Measurements from ENCODE around the gene EPB41L2. TPM values are rescaled to one million over a fixed set of nuclear protein-coding genes. Genes with fewer than 3 reads are reported as not detected.
"Not testable (repeated sequence)": the region's sequence is repeated elsewhere in the genome, so short reads cannot be mapped to it uniquely, and the experiment has no call there.

The EPB41L2 gene
- total RNA-seq, 2 donors from 2014 or later, result 77.7 to 104 TPM

DNA sequence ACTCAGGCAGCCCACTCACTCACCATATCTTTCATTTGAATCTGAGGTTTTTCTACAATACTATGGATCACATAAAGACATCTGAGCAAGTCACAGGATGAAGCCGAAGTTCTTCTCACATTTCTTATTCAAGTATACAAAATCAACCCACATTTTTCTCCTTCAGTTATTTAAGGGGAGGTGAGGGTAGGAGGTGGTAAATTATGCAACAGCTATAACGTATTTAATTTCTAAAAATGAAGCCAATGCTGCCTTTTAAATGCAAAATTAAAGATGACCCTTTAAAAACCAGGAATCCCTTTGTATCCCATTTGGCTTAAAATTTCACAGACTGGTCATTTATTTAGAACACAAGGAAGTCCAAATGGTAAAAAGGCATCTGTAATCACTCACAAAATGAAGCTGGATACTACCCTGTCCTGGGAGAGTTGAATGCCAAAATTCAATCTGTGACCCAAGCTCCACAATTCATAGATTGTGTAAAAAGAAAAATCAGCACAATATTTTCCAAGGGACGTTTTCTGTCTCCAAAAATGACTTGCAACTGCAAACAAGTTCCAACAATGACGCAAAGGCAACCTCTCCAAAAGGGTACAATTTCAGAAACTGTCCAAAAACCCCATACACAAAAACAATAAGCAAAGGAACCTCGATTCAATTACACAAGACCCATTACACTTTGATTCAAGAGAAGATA lies 48.8 kb downstream of the EPB41L2 start:
- DNase-seq (no peak), ATAC-seq (no peak)
- intact Hi-C loops (cut with DNase I, micrococcal nuclease), result no loop called here

DNA sequence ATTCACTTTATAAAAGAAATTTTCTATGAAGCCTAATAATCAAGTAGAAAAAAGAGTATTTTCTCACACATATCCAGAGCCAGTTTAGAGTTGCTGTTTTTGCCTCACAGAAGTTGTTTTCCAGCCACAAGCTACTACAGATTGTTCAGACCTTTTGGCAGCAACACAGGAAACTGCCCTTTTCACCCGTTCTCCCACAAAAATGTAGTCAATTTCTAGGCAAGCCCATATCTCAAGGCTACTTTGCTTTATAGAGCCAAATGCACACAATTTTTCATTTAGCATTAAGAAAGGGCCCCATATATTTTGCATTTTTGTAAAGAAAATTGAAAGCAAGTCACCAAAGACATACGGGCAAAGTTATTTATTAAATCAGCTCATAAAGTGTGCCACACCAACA lies 49.5 kb downstream of the EPB41L2 start:
- ATAC-seq (no peak), DNase-seq (no peak)
- intact Hi-C loops (cut with DNase I, micrococcal nuclease), result no loop called here

DNA sequence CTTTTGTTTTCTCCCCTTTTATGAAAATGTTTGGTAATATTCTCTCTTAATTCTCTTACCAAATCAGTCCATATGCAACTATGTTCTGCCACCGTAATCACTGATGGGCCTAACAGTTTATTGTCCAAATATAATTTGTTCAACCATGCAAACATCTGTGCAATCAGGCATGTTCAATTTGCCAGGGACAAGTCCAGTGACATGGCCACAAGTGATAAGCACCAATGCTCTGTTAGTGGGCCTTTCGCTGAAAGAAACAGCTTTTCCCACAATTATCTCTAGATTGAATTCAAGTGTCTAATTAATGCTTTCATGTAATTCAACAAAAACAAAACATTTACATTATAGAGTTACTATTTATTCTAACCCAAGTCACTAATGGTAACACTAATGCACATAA lies 53.3 kb downstream of the EPB41L2 start:
- intact Hi-C loops (cut with DNase I, micrococcal nuclease), result no loop called here
- ATAC-seq (no peak), DNase-seq (no peak)

DNA sequence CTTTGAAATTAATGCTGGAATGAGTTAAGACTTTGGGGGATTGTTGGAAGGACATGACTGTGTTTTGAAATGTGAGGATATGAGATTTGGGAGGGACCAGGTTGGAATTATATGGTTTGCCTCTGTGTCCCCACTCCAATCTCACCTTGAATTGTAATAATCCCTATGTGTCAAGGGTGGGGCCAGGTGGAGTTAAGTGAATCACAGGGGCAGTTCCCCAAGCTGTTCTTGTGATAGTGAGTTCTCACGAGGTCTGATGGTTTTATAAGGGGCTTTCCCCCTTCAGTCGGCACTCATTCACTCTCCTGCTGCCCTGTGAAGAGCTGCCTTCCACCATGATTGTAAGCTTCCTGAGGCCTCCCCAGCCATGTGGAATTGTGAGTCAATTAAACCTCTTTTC lies 54.1 kb downstream of the EPB41L2 start:
- intact Hi-C loops (cut with DNase I, micrococcal nuclease); DNase-seq: not testable (repeated sequence)
- peak; percentile 70 for ATAC-seq

DNA sequence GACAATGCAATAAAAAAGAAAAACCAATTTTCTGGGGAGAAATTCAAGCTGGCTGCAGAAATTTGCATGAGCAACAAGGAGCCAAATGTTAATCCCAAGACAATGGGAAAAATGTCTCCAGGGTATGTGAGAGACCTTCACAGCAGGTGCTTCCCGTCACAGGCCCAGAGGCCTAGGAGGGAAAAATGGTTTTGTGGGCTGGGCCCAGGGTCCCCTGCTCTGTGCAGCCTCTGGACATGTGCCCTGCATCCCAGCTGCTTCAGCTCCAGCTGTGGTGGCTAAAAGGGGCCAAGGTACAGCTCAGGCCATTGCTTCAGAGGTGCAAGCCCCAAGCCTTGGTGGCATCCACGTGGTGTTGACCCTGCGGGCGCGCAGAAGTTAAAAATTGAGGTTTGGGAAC lies 55.1 kb downstream of the EPB41L2 start:
- intact Hi-C loops (cut with DNase I, micrococcal nuclease); DNase-seq; ATAC-seq: not testable (repeated sequence)

DNA sequence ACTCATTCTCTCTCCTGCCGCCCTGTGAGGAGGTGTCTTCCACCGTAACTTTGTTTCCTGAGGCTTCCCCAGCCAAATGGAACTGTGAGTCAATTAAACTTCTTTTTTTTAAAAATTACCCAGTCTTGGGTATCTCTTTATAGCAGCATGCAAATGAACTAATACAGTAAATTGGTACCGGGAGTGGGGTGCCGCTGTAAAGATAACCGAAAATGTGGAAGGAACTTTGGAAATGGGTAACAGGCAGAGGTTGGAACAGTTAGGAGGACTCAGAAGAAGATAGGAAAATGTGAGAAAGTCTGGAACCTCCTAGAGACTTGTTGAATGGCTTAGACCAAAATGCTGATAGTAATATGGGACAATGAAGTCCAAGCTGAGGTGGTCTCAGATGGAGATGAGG lies 55.8 kb downstream of the EPB41L2 start:
- DNase-seq (no peak), ATAC-seq (no peak)
- intact Hi-C loops (cut with DNase I, micrococcal nuclease), result no loop called here

- intact Hi-C loops (cut with DNase I, micrococcal nuclease), result no loop called here
- no peak for ATAC-seq
- DNase-seq, result no peak
Measured at GRCh38 chr6:131005439-131006016, 57.5 kb downstream of the EPB41L2 start.

DNA sequence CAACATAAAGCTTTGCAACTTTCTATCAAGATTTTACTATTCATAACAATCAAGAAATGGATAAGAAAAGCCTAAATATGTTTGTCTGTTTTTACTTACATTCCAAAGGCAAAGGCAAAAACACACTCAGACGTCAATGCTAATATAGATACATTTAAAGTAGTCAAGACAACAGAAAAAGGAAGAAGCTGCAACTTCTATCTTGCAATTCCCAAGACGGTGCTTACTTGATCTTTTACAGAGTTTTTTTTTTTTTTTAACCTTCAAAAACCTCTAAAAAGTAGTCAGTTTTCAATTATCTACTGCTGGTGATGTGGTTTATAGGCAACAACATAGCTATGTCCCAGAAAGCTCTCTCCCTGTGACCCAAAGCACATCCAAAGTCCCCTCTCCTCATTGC lies 58.1 kb downstream of the EPB41L2 start:
- ATAC-seq (no peak), DNase-seq (no peak)
- intact Hi-C loops (cut with DNase I, micrococcal nuclease), result loop anchor here in 1 of 2 donors (5.0 kb wide), 1 partner anchor 32 kb away; no protein-coding TSS in a partner anchor

DNA sequence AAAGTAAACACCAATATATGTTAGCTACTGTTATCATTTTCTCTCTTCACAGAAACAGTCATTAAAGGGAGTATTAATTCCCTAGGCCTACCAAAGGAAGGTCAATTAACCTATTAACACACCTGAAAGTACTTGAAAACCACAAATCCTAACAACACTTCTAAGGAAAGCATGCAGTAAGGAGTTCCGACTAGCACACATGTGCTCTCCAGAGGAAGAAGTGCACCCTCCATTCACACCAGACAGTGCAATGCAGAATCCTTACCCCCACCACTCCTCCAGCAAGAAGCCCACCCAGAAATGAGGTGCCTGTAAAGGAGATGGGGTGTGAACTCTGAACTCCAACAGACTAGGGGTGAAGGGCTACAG lies 58.7 kb downstream of the EPB41L2 start:
- ATAC-seq, result no peak
- intact Hi-C loops (cut with DNase I, micrococcal nuclease), result loop anchor here in 1 of 2 donors (5.0 kb wide), 1 partner anchor 33 kb away; no protein-coding TSS in a partner anchor
- no peak for DNase-seq

GRCh38 chr6:131003488-131004386 lies 59.3 kb downstream of the EPB41L2 start:
- DNase-seq (no peak), ATAC-seq (no peak)
- intact Hi-C loops (cut with DNase I, micrococcal nuclease), result loop anchor here in 1 of 2 donors (5.0 kb wide), 1 partner anchor 34 kb away; no protein-coding TSS in a partner anchor

GRCh38 chr6:131002661-131002980 lies 60.4 kb downstream of the EPB41L2 start:
- ATAC-seq, result no peak
- intact Hi-C loops (cut with DNase I, micrococcal nuclease), result loop anchor here in 1 of 2 donors (5.0 kb wide), 1 partner anchor 35 kb away; no protein-coding TSS in a partner anchor
- no peak for DNase-seq

DNA sequence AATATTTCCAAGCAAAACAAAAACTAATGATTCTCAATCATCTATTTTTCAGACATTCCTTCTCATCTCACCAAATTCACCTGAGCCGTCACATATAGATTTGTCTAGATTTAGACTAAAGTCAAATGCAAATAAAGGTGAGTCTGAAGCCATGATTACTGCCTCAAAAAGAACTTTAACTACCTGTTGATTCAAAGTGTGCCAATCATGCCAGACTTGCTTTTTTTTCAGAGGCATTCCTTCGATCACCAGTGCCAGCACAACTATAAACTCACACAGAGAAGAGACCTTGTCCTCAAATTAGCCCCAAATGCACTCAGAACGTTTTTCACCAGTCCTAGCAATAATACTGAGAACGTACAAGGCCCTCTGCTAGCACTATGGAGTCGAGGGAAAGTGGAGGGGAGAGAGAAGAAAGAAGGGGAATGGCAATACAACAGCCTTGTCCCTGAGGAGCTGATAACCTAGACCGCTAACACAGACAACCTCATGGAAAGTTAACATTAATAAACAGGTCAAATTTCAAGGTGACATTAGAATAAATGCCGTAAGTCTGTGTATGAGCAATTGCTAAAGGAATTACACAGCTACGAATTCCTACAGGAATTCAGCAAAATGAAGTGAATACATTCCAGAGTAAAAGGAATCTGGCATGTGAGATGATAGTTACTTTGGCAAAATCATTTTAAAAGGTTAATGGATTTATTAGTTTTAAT lies 60.9 kb downstream of the EPB41L2 start:
- intact Hi-C loops (cut with DNase I, micrococcal nuclease), result loop anchor here in 1 of 2 donors (5.0 kb wide), 1 partner anchor 35 kb away; no protein-coding TSS in a partner anchor
- peak; percentile 51 for ATAC-seq
- DNase-seq, result no peak

DNA sequence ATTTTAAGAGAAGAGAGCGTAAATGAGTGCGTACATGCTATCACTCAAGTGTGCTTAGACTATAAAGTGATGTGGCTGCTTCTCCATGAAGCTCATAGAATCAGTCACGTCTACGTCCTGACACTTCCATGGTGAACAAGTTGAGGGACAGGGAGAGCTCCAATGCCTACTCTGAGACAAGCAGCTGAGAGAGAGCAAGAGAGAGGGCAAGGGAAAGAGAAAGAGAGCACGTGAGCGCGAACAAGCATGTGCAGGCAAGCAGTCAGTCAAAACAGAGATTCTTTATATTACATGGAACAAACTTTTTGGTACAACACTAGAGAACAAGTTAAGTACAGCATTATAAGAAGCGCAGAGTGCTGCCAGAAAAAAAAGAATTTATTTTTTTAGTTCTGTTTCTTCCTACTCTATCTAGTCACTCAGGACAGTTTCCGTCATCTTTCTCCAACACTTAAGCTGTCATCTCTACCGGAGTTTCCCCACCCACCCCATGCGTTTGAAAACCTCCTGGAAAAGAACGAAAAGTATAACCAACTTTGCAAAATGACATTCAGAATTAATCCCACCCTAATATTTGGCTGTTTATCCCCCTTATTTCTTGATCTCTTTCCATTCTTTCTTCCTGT lies 61.8 kb downstream of the EPB41L2 start:
- ATAC-seq (no peak), DNase-seq (no peak)
- intact Hi-C loops (cut with DNase I, micrococcal nuclease), result loop anchor here in 1 of 2 donors (5.0 kb wide), 1 partner anchor 36 kb away; no protein-coding TSS in a partner anchor

- DNase-seq (no peak), ATAC-seq (no peak)
- intact Hi-C loops (cut with DNase I, micrococcal nuclease), result loop anchor here in 1 of 2 donors (5.0 kb wide), 1 partner anchor 37 kb away; no protein-coding TSS in a partner anchor
Measured at GRCh38 chr6:131000544-131000943, 62.5 kb downstream of the EPB41L2 start.

- ATAC-seq (no peak), DNase-seq (no peak)
- intact Hi-C loops (cut with DNase I, micrococcal nuclease), result no loop called here
Measured at GRCh38 chr6:130997061-130997753, 65.8 kb downstream of the EPB41L2 start.

DNA sequence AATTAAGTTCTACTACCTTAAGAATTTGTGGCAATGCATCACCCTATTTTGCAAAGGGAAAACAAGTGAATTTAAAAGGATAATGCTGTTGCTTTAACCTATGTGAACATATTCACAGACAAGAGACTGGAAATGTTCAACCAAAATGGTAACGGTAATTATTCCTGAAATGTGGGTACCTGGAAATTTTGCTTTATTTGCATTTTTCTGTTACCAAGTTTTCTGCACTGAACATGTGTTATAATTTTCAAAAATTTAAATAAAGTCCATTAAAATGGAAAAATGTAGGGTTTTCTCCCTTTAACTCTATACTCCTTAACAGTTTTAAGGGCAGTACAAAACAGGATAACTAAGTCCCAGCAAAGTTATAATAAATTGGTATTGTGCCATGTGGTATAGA lies 66.4 kb downstream of the EPB41L2 start:
- intact Hi-C loops (cut with DNase I, micrococcal nuclease), result no loop called here
- DNase-seq, result no peak
- no peak for ATAC-seq

DNA sequence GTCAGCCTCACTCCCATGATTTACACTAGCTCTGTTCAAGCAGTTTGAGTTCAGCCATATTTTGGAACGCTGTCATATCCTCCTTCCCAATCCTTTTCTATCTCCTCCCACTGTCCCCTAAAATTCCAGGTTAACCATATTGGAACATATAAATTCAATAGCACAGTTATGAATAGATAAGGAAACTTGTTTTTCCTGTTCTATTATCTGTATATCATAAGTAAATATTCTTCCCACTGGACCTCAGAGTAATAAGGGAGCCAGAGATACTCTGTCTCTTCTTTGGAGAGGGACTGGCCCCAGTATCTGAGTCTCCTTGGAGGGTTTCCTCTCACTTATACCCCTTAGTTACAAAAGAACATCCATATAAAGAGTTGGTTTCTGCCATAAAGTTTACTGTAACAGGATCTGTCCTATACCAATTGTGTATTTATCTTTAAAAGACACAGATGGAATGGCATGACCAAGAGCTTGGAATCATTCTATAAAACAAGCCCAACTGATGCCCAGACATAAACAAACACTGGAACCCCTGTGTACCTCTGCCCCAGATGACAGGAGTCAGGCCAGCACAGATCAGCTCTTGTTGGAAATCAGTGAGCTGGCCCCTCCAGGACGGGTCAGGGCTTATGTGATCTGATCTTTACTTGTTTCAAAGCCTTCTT lies 67.1 kb downstream of the EPB41L2 start:
- no peak for DNase-seq
- intact Hi-C loops (cut with DNase I, micrococcal nuclease), result no loop called here
- ATAC-seq, result peak; percentile 72
